ENCODE results near the gene PKNOX1.

GRCh38 chr21:42983103-42983502 lies 8.7 kb downstream of the PKNOX1 start:
- TF ChIP-seq POLR2AphosphoS5 (IDR thresholded peaks at IDR 0.05; ENCODE audit: borderline replicate concordance, low read depth, low read length): no peak
- no peak for TF ChIP-seq EZH2 (IDR thresholded peaks at IDR 0.05)
